Neural cell (in vitro differentiated cells): Measurements from ENCODE around the gene SLC24A3. TPM values are rescaled to one million over a fixed set of nuclear protein-coding genes. Genes with fewer than 3 reads are reported as not detected.

Experiments used
- H2AFZ ChIP-seq: fragments of 200-600, 300-800 bp; sonication (generic), shearing (Covaris generic); 2 replicates; pipeline ENCODE4 v1.6.0; 2014; ENCODE audit warnings: low read depth, mild to moderate bottlenecking, antibody characterized with exemption, low read length, moderate library complexity
- H3F3A ChIP-seq: fragments of 200-600 bp; shearing (Covaris generic); 2 replicates; pipeline ENCODE4 v1.6.1; 2016; ENCODE audit warnings: mild to moderate bottlenecking, moderate library complexity, mixed read lengths, antibody characterized with exemption, low read length; ENCODE audit not compliant: insufficient read depth, poor library complexity, severe bottlenecking
- H3K27ac ChIP-seq: fragments of 200-600, 300-800 bp; sonication (generic), shearing (Covaris generic); 2 replicates; pipeline ENCODE4 v1.5.1; 2014; ENCODE audit warnings: mild to moderate bottlenecking, low read length, moderate library complexity
- H3K27me3 ChIP-seq: fragments of 300-800, 200-600 bp; sonication (generic), shearing (Covaris generic); 2 replicates; pipeline ENCODE4 v1.6.0; 2014; ENCODE audit warnings: mild to moderate bottlenecking, low read depth, low read length, moderate library complexity; ENCODE audit not compliant: insufficient read depth
- H3K36me3 ChIP-seq: fragments of 300-800, 200-600 bp; sonication (generic), shearing (Covaris generic); 2 replicates; pipeline ENCODE4 v1.5.1; 2014; ENCODE audit warnings: mild to moderate bottlenecking, antibody characterized with exemption, low read length, moderate library complexity; ENCODE audit not compliant: insufficient read depth
- H3K4me2 ChIP-seq: fragments of 300-800, 200-600 bp; sonication (generic), shearing (Covaris generic); 2 replicates; pipeline ENCODE4 v1.6.0; 2014; ENCODE audit warnings: mild to moderate bottlenecking, low read length
- H3K4me3 ChIP-seq: fragments of 300-800, 200-600 bp; sonication (generic), shearing (Covaris generic); 2 replicates; pipeline ENCODE4 v1.5.1; 2014; ENCODE audit warnings: mild to moderate bottlenecking, low read length, moderate library complexity
- H3K79me2 ChIP-seq: fragments of 200-600 bp; shearing (Covaris generic); replicated peaks from 2 replicates; pipeline ENCODE4 v1.6.0; 2014; ENCODE audit warnings: mild to moderate bottlenecking, low read length, moderate library complexity; ENCODE audit not compliant: insufficient read depth
- H3K9ac ChIP-seq: fragments of 300-800, 200-600 bp; sonication (generic), shearing (Covaris generic); 2 replicates; pipeline ENCODE4 v1.6.1; 2016; ENCODE audit warnings: mild to moderate bottlenecking, low read length, mixed read lengths
- H3K9me2 ChIP-seq: fragments of 200-600 bp; shearing (Covaris generic); 2 replicates; pipeline ENCODE4 v1.6.1; 2016; ENCODE audit warnings: mild to moderate bottlenecking, low read length, mixed read lengths; ENCODE audit not compliant: insufficient read depth
- H3K9me3 ChIP-seq: fragments of 200-600, 300-800 bp; sonication (generic), shearing (Covaris generic); 2 replicates; pipeline ENCODE4 v1.6.1; 2016; ENCODE audit warnings: mild to moderate bottlenecking, mixed run types, low read length, moderate library complexity, mixed read lengths
- H4K20me1 ChIP-seq: fragments of 200-600 bp; shearing (Covaris generic); 2 replicates; pipeline ENCODE4 v1.6.1; 2016; ENCODE audit warnings: mild to moderate bottlenecking, mixed run types; ENCODE audit not compliant: insufficient read depth
- CTCF ChIP-seq: fragments of 450-650 bp; IDR thresholded peaks from 2 replicates; pipeline ENCODE4 v1.5.1; 2014; ENCODE audit warnings: antibody characterized with exemption, mild to moderate bottlenecking, moderate library complexity; ENCODE audit not compliant: poor library complexity, severe bottlenecking
- EP300 ChIP-seq: fragments of 450-650 bp; conservative IDR thresholded peaks from 2 replicates; pipeline ENCODE4 v1.6.1; 2014; ENCODE audit warnings: antibody characterized with exemption, mild to moderate bottlenecking, moderate library complexity; ENCODE audit not compliant: poor library complexity, severe bottlenecking
- EZH2 ChIP-seq: fragments of 200-600, 300-800 bp; shearing (Covaris generic), sonication (generic); IDR thresholded peaks from 2 replicates; pipeline ENCODE4 v1.6.1; 2014; ENCODE audit warnings: antibody characterized with exemption, low read length, borderline replicate concordance, mild to moderate bottlenecking; ENCODE audit not compliant: insufficient read depth, poor library complexity, severe bottlenecking
- MXI1 ChIP-seq: fragments of 450-650 bp; conservative IDR thresholded peaks from 2 replicates; pipeline ENCODE4 v1.6.1; 2014; ENCODE audit warnings: antibody characterized with exemption, mild to moderate bottlenecking; ENCODE audit not compliant: poor library complexity, severe bottlenecking
- POLR2AphosphoS5 ChIP-seq: IDR thresholded peaks from 2 replicates; pipeline ENCODE4 v1.6.1; 2012
- RAD21 ChIP-seq: fragments of 450-650 bp; conservative IDR thresholded peaks from 2 replicates; pipeline ENCODE4 v1.6.1; 2014; ENCODE audit warnings: antibody characterized with exemption, mild to moderate bottlenecking, moderate library complexity
- REST ChIP-seq: IDR thresholded peaks from 2 replicates; pipeline ENCODE4 v1.6.1; 2012; ENCODE audit warnings: borderline replicate concordance
- SMC3 ChIP-seq: fragments of 450-650 bp; conservative IDR thresholded peaks from 2 replicates; pipeline ENCODE4 v1.6.1; 2014; ENCODE audit warnings: antibody characterized with exemption, mild to moderate bottlenecking, moderate library complexity; ENCODE audit not compliant: poor library complexity
- TAF1 ChIP-seq: IDR thresholded peaks from 2 replicates; pipeline ENCODE4 v1.6.1; 2012; ENCODE audit warnings: low read depth
- polyA plus RNA-seq: library from polyadenylated mRNA; depleted of rRNA; stranded (reverse); fragments of >200 nt; gene quantifications from 2 replicates; pipeline ENCODE4 v1.2.3, GENCODE V29; 2014

Gene SLC24A3
- polyA plus RNA-seq, 1 donor from 2014 or later, result 6.5 TPM

GRCh38 chr20:19207541-19207940, 4.9 kb upstream of the SLC24A3 start:
- Histone ChIP-seq H3K36me3 (no peaks in the 10 kb centered on the region), H3K9me3 (peaks cover 3% of the 10 kb centered on the region), H3F3A (no peaks in the 10 kb centered on the region), H3K79me2 (no peaks in the 10 kb centered on the region), H3K9me2 (no peaks in the 10 kb centered on the region), H3K4me3 (no peak overlapping the region), H2AFZ (no peak overlapping the region), H4K20me1 (no peaks in the 10 kb centered on the region), H3K27ac (no peak overlapping the region), H3K27me3 (no peaks in the 10 kb centered on the region), H3K4me2 (no peak overlapping the region), H3K9ac (no peak overlapping the region)
- TF ChIP-seq POLR2AphosphoS5, result no peak
- TF ChIP-seq REST, result no peak
- TF ChIP-seq TAF1, result no peak

- Histone ChIP-seq H3F3A (no peaks in the 10 kb centered on the region), H3K9ac (no peak overlapping the region), H3K27ac (no peak overlapping the region), H4K20me1 (no peaks in the 10 kb centered on the region), H3K4me2 (no peak overlapping the region), H3K9me2 (no peaks in the 10 kb centered on the region), H3K36me3 (no peaks in the 10 kb centered on the region), H3K9me3 (no peaks in the 10 kb centered on the region), H2AFZ (no peak overlapping the region), H3K4me3 (no peak overlapping the region), H3K79me2 (no peaks in the 10 kb centered on the region), H3K27me3 (no peaks in the 10 kb centered on the region)
- TF ChIP-seq REST, result no peak
- TF ChIP-seq EP300, result no peak
- no peak for TF ChIP-seq EZH2
- no peak for TF ChIP-seq MXI1
- TF ChIP-seq SMC3, result no peak
- TF ChIP-seq POLR2AphosphoS5, result no peak
- no peak for TF ChIP-seq TAF1
- TF ChIP-seq CTCF, result no peak
- no peak for TF ChIP-seq RAD21
Measured at GRCh38 chr20:19210391-19211155, 1.9 kb upstream of the SLC24A3 start.
